Inferior parietal cortex (tissue), 1 donor: ENCODE data around the gene TAF11L4.
"Not testable (repeated sequence)": the region's sequence is repeated elsewhere in the genome, so short reads cannot be mapped to it uniquely, and the experiment has no call there.

Experiments
- DNase-seq: peaks from one replicate; pipeline ENCODE4 v3.0.0-alpha.2; 2016; ENCODE audit errors: extremely low spot score

The TAF11L4 gene

DNA sequence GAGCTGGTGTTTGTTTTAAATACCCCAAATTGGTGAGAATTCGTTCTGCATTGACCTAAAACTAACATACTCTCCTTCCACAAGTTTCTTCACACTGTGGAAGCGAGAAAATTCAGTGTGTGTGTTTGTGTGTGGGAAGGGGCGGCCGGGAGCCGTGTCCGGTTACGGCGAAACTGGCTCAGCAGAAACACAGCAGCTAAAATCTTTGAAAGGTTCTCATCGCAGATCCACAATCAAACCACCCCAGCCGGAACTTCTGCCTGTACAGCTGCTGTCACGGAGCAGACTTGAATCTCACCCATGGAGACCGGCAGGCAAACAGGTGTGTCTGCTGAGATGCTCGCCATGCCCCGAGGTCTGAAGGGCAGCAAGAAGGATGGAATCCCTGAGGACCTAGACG, at the start of gene TAF11L4:
Gene TAF11L4, plus strand, starts transcription at position 301 of the 400 bp plus-strand sequence.
- not testable (repeated sequence) for DNase-seq

GRCh38 chr5:17475064-17475463, 46.5 kb upstream of the TAF11L4 start:
- not testable (repeated sequence) for DNase-seq

DNA sequence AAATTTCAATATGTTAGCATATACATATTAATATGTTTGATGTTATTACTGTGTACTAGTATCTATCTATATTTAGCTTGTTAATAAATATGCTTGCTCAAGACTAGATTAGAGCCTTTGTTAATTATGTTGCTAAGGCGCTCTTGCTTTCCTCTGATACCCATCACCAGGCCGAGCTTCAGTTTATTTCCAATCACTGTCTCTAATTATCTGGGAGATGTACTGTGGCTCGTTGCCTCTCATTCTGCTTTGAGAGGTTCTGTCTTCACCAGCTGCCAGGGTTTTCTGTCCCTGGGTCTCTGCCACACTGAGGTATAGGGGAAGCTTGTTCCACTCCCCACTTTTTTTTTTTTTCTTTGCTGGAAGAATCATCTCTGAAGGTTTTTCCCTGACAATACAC, 44.6 kb upstream of the TAF11L4 start:
- no peak for DNase-seq

- no peak for DNase-seq
Observed at GRCh38 chr5:17477573-17478265, 43.9 kb upstream of the TAF11L4 start.

DNA sequence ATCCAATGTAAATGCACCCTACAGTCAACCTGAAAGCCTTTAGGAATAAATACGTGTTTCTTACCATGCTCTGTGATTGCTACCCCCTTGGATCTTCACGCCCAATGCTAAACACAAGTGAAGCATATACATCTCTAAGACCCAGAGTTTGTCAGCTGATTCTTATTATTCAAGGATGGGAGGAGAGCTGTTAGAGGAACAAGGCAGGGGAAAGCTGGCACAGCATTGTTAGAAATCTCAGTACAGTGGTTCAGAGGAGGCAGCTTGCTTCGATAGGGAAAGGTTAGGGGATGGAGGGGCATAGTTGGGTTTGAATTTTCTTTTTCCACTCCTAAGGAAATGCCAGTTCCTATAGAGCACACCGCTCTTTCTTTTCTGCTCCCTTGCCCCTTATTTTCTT, 40.2 kb upstream of the TAF11L4 start:
- no peak for DNase-seq

DNA sequence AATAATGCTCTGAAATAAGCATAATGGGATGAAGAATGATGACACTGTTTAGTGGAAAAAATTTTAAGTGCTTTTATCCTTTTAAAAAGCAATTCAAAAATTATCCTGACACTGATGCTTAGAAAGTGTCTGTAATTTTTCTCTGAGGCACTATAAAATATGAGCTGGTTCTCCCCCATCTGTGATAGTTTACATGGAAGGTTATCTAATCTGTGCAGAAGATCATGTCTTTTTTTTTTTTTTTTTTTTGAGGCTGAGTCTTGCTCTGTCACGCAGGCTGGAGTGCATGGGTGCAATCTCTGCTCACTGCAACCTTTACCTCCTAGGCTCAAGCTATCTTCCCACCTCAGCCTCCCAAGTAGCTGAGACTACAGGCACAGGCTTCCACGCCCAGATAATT, 38.8 kb upstream of the TAF11L4 start:
- no peak for DNase-seq

GRCh38 chr5:17486464-17487173, 35.0 kb upstream of the TAF11L4 start:
- DNase-seq: not testable (repeated sequence)

- no peak for DNase-seq
Observed at GRCh38 chr5:17487174-17487512, 34.5 kb upstream of the TAF11L4 start.

- DNase-seq: not testable (repeated sequence)
Observed at GRCh38 chr5:17491257-17491656, 30.3 kb upstream of the TAF11L4 start.

DNA sequence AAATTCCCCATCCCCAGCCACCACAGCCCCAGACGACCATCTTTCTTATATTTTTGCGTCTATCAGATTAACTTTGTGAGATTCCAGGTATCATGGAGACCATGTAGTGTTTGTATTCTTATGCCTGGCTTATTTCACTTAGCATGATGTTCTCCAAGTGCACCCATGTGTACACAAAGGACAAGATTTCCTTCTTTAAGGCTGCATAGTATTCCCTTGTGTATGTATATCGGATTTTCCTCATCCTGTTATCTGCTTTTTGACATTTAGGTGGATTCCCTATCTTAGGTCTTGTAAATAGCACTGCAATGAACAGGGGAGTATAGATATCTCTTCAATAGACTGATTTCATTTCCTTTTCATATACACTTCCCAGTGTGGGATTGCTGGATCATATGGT, 28.8 kb upstream of the TAF11L4 start:
- DNase-seq: no peak

- no peak for DNase-seq
Observed at GRCh38 chr5:17497446-17497845, 24.2 kb upstream of the TAF11L4 start.

- not testable (repeated sequence) for DNase-seq
Observed at GRCh38 chr5:17497931-17498330, 23.7 kb upstream of the TAF11L4 start, which contains the start of gene TAF11L2. TSS of gene TAF11L2 (plus strand) at chr5:17498231.

GRCh38 chr5:17511775-17512325, 9.8 kb upstream of the TAF11L4 start:
- DNase-seq: no peak

DNA sequence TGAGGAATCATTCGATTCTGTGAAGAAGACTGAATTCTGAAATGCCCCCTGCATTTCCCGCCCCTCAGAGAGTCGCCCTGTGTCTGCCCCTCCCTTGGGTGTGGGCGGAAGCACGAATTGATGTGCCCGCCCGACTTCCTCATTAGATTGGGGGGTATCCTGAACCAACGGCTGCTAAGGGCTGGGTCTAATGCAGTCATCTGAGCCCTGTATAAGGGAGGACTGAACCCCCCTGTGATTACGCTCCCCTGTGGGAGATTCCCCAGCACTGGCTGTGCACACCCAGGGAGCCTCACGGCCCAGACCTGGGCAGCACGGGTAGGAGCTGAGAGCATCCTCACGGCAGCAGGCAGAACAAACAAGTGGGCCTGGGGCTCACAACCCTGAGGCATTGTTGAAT, 4.1 kb upstream of the TAF11L4 start:
- not testable (repeated sequence) for DNase-seq

DNA sequence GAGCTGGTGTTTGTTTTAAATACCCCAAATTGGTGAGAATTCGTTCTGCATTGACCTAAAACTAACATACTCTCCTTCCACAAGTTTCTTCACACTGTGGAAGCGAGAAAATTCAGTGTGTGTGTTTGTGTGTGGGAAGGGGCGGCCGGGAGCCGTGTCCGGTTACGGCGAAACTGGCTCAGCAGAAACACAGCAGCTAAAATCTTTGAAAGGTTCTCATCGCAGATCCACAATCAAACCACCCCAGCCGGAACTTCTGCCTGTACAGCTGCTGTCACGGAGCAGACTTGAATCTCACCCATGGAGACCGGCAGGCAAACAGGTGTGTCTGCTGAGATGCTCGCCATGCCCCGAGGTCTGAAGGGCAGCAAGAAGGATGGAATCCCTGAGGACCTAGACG, 3.5 kb upstream of the TAF11L4 start, which contains the start of gene TAF11L3:
Gene TAF11L3, plus strand, starts transcription at position 301 of the 400 bp plus-strand sequence.
- not testable (repeated sequence) for DNase-seq

- not testable (repeated sequence) for DNase-seq
Observed at GRCh38 chr5:17519508-17519907, 2.1 kb upstream of the TAF11L4 start.

DNA sequence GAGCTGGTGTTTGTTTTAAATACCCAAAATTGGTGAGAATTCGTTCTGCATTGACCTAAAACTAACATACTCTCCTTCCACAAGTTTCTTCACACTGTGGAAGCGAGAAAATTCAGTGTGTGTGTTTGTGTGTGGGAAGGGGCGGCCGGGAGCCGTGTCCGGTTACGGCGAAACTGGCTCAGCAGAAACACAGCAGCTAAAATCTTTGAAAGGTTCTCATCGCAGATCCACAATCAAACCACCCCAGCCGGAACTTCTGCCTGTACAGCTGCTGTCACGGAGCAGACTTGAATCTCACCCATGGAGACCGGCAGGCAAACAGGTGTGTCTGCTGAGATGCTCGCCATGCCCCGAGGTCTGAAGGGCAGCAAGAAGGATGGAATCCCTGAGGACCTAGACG, 3.3 kb downstream of the TAF11L4 start, which contains the start of gene TAF11L5:
Gene TAF11L5, plus strand, starts transcription at position 301 of the 400 bp plus-strand sequence.
- DNase-seq: not testable (repeated sequence)

DNA sequence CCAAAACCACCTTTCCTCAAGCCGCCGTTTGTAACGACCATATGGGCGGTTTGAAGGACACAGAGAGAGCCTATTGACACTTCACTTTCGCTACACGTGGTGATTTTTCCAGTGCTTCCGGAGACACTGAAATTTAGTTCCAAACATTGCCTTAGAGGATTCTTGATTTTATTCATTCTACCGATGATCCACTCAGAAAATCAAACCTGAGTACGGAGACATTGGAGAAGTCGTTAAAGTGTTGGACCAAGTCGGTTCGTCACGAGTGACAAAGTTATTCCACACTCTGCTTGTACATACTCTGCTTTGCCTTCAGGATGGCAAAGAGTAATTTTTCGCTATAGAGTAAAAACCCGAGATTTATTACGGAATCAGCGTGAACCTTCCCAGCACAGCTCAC, 4.9 kb downstream of the TAF11L4 start:
- DNase-seq: not testable (repeated sequence)

DNA sequence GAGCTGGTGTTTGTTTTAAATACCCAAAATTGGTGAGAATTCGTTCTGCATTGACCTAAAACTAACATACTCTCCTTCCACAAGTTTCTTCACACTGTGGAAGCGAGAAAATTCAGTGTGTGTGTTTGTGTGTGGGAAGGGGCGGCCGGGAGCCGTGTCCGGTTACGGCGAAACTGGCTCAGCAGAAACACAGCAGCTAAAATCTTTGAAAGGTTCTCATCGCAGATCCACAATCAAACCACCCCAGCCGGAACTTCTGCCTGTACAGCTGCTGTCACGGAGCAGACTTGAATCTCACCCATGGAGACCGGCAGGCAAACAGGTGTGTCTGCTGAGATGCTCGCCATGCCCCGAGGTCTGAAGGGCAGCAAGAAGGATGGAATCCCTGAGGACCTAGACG, 6.8 kb downstream of the TAF11L4 start, which contains the start of gene TAF11L6:
Gene TAF11L6, plus strand, starts transcription at position 301 of the 400 bp plus-strand sequence.
- DNase-seq: not testable (repeated sequence)
